ENCODE data around the gene FRMD4B. TPM values are rescaled to one million over a fixed set of nuclear protein-coding genes. Genes with fewer than 3 reads are reported as not detected.
A peak's percentile ranks its signal among the peaks of the same experiment; 100 is the strongest.

FRMD4B gene
- total RNA-seq, 1 donor from 2014 or later = 16.4 TPM

DNA sequence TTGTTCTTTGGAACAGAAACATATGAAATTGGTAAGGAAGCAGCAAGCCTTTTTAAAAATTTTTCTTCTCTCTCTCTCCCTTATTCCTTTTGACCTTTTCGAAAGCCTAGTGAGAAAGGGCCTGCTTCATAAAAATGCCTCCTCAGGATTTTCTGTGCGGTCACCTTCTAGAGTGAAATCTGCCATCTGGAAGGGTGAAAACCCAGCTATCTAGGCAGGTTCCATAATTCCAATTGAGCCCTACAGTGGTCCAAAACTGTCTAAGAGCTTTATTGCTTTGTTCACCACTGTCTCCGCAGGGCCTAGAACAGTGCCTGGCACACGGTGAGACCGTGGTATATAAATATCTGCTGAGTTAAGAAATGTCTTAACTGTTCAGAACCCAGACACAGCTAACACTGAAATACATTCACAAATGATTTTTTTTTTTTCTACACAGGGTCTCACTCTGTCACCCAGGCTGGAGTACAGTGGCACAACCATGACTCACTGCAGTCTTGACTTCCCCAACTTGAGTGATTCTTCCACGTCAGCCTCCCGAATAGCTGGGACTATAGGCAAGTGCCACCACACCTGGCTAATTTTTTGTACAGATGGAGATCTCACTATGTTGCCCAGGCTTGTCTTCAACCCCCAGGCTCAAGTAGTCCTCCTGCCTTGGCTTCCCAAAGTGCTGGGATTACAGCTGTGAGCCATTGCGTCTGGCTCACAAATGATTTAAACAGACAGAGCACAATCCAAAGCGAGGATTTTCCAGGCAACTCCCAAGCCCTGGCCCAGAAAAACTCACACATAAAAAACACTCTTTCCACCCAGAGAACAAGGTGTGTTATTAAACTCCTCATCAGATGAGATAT, 64.4 kb downstream of the FRMD4B start:
- no peaks in the 10 kb centered on the region for H3K36me3 ChIP-seq (ENCODE audit: control insufficient read depth, insufficient read depth, low read length)
- H3K27me3 ChIP-seq (ENCODE audit: control insufficient read depth, insufficient read depth, low read length) = no peaks in the 10 kb centered on the region
- no peak for TF ChIP-seq CTCF (IDR thresholded peaks at IDR 0.05; ENCODE audit: insufficient read depth, low read length, poor library complexity, severe bottlenecking)
- no peak for DNase-seq (ENCODE audit: low read depth)
- H3K4me3 ChIP-seq (ENCODE audit: low read depth, low read length) = no peak overlapping the region

DNA sequence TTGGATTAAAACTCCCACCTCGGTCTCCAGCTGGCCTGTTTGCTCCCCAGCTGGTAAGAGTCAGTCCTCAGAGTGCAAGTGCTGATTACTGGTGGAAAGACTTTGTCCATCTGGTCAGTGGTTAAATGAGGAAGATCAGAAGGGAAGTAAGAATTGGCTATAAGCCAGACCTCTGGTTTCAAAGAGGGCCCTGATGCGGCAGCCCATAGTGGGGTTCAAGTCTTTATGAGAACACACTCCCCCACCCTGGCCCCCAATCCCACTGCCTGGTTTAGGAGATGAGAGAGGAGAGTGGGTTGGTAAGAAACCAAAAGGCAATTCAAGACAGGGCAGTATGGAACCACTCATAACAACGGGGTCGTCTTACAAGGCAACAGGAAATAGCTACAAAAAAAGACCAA, 65.0 kb downstream of the FRMD4B start:
- no peaks in the 10 kb centered on the region for H3K36me3 ChIP-seq (ENCODE audit: control insufficient read depth, insufficient read depth, low read length)
- DNase-seq (ENCODE audit: low read depth) = no peak
- no peak for TF ChIP-seq CTCF (IDR thresholded peaks at IDR 0.05; ENCODE audit: insufficient read depth, low read length, poor library complexity, severe bottlenecking)

DNA sequence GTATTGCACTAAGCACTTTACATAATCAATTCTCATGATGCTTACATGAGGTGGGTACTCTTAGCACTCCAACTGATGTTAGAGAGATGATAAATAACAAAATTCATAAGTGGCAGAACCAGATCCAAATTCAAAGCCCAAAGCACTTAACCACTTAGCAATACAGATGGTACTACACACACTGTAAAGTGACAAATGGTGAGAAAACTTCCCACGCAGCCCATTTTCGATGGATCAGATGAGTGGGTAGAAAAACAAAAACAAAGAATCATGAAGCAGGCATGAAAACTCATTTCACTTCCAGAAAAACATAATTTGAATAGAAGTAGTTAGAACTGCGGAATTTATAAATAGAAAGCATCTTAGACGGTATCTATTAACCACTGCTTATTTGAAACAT, 66.2 kb downstream of the FRMD4B start:
- DNase-seq (ENCODE audit: low read depth) = no peak
- H3K36me3 ChIP-seq (ENCODE audit: control insufficient read depth, insufficient read depth, low read length) = no peaks in the 10 kb centered on the region
- no peaks in the 10 kb centered on the region for H3K27me3 ChIP-seq (ENCODE audit: control insufficient read depth, insufficient read depth, low read length)
- no peak overlapping the region for H3K4me3 ChIP-seq (ENCODE audit: low read depth, low read length)
- TF ChIP-seq CTCF (IDR thresholded peaks at IDR 0.05; ENCODE audit: insufficient read depth, low read length, poor library complexity, severe bottlenecking) = no peak

More for the DNA sequence above, 65.0 kb downstream of the FRMD4B start:
- H3K4me3 ChIP-seq (ENCODE audit: low read depth, low read length) = no peak overlapping the region
- no peaks in the 10 kb centered on the region for H3K27me3 ChIP-seq (ENCODE audit: control insufficient read depth, insufficient read depth, low read length)

- no peak for DNase-seq (ENCODE audit: low read depth)
- H3K4me3 ChIP-seq (ENCODE audit: low read depth, low read length) = no peak overlapping the region
- H3K36me3 ChIP-seq (ENCODE audit: control insufficient read depth, insufficient read depth, low read length) = no peaks in the 10 kb centered on the region
- no peak for TF ChIP-seq CTCF (IDR thresholded peaks at IDR 0.05; ENCODE audit: insufficient read depth, low read length, poor library complexity, severe bottlenecking)
- no peaks in the 10 kb centered on the region for H3K27me3 ChIP-seq (ENCODE audit: control insufficient read depth, insufficient read depth, low read length)
Measured at GRCh38 chr3:69318410-69318809, 67.5 kb downstream of the FRMD4B start.

GRCh38 chr3:69313251-69313650, 72.6 kb downstream of the FRMD4B start:
- no peak for DNase-seq (ENCODE audit: low read depth)
- TF ChIP-seq CTCF (IDR thresholded peaks at IDR 0.05; ENCODE audit: insufficient read depth, low read length, poor library complexity, severe bottlenecking) = no peak
- no peaks in the 10 kb centered on the region for H3K27me3 ChIP-seq (ENCODE audit: control insufficient read depth, insufficient read depth, low read length)
- no peak overlapping the region for H3K4me3 ChIP-seq (ENCODE audit: low read depth, low read length)
- no peaks in the 10 kb centered on the region for H3K36me3 ChIP-seq (ENCODE audit: control insufficient read depth, insufficient read depth, low read length)

DNA sequence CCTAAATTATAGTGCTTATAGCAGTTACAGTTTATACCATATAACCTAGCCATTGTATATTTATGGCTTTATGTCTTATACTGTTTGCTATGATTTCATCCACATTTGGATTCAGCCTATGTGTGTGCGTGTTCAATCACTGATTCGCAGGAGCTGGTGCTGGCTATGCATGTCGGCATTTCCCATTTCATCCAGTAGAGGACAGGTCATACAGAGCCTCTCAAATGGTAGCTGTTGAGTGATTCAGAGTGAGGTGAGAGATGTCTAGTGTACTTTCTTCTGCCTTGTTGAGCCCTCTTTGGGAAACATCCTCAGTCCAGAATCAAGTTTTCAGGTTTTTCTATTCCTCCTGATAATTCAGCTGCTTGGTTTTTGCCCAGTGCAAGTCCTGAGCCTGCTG, 76.1 kb downstream of the FRMD4B start:
- DNase-seq (ENCODE audit: low read depth) = no peak
- H3K36me3 ChIP-seq (ENCODE audit: control insufficient read depth, insufficient read depth, low read length) = no peaks in the 10 kb centered on the region
- peak; percentile 70 for TF ChIP-seq CTCF (IDR thresholded peaks at IDR 0.05; ENCODE audit: insufficient read depth, low read length, poor library complexity, severe bottlenecking)
- no peaks in the 10 kb centered on the region for H3K27me3 ChIP-seq (ENCODE audit: control insufficient read depth, insufficient read depth, low read length)
- no peak overlapping the region for H3K4me3 ChIP-seq (ENCODE audit: low read depth, low read length)
